GM21390 (cell line): ENCODE data around the gene DHRS3.
"Not testable (repeated sequence)": the region's sequence is repeated elsewhere in the genome, so short reads cannot be mapped to it uniquely, and the experiment has no call there.

ENCODE experiments used
- ATAC-seq: cut with Tn5 transposase; IDR thresholded peaks from one replicate; pipeline ENCODE4 v1.9.1; 2021; ENCODE audit not compliant: unreplicated experiment

The DHRS3 gene

GRCh38 chr1:12578860-12579422, 39.1 kb downstream of the DHRS3 start:
- no peak for ATAC-seq

- no peak for ATAC-seq
Measured at GRCh38 chr1:12577020-12577419, 41.0 kb downstream of the DHRS3 start.

- ATAC-seq = no peak
Measured at GRCh38 chr1:12574757-12575139, 43.3 kb downstream of the DHRS3 start.

GRCh38 chr1:12573015-12573825, 44.8 kb downstream of the DHRS3 start:
- no peak for ATAC-seq

GRCh38 chr1:12572522-12572921, 45.5 kb downstream of the DHRS3 start:
- ATAC-seq = no peak

- ATAC-seq = no peak
Measured at GRCh38 chr1:12570291-12570690, 47.7 kb downstream of the DHRS3 start.

GRCh38 chr1:12568009-12568767, 49.8 kb downstream of the DHRS3 start:
- ATAC-seq = no peak

GRCh38 chr1:12567288-12567819, 50.7 kb downstream of the DHRS3 start:
- no peak for ATAC-seq

GRCh38 chr1:12566484-12567287, 51.3 kb downstream of the DHRS3 start:
- ATAC-seq = no peak

GRCh38 chr1:12565966-12566352, 52.1 kb downstream of the DHRS3 start:
- no peak for ATAC-seq

- ATAC-seq = no peak
Measured at GRCh38 chr1:12565094-12565965, 52.7 kb downstream of the DHRS3 start.

- not testable (repeated sequence) for ATAC-seq
Measured at GRCh38 chr1:12564251-12564650, 53.8 kb downstream of the DHRS3 start.

- ATAC-seq = no peak
Measured at GRCh38 chr1:12562955-12563576, 54.9 kb downstream of the DHRS3 start.

- ATAC-seq = no peak
Measured at GRCh38 chr1:12561121-12561520, 56.9 kb downstream of the DHRS3 start.

GRCh38 chr1:12556957-12557935, 60.8 kb downstream of the DHRS3 start:
- no peak for ATAC-seq

GRCh38 chr1:12556368-12556930, 61.6 kb downstream of the DHRS3 start:
- no peak for ATAC-seq

GRCh38 chr1:12555411-12556367, 62.3 kb downstream of the DHRS3 start:
- no peak for ATAC-seq
